Measurements from ENCODE around the gene CDCA7L. TPM values are rescaled to one million over a fixed set of nuclear protein-coding genes. Genes with fewer than 3 reads are reported as not detected.

The CDCA7L gene
- total RNA-seq, 1 experiment from 2014 or later: 59.9 TPM

GRCh38 chr7:21984042-21984441 lies 38.3 kb upstream of the CDCA7L start:
- no peak overlapping the region for H3K4me2 ChIP-seq (ENCODE audit: low read length)
- H4K20me1 ChIP-seq (ENCODE audit: low read length): no peaks in the 10 kb centered on the region
- BruUV-seq (replicated peaks): no TSS peak
- ChIA-PET CTCF (no interaction called here), POLR2A (ENCODE audit: unreplicated experiment) (no interaction called here)
- H3K9ac ChIP-seq (ENCODE audit: low read length): no peak overlapping the region
- no peak for TF ChIP-seq EZH2 (IDR thresholded peaks at IDR 0.05; ENCODE audit: low read length, unreplicated experiment)
- TF ChIP-seq EZH2phosphoT487 (IDR thresholded peaks at IDR 0.05; ENCODE audit: borderline replicate concordance, low read length): no peak
- TF ChIP-seq CTCF (conservative IDR thresholded peaks at IDR 0.05; ENCODE audit: low read depth, low read length): no peak
- no peaks in the 10 kb centered on the region for H3F3A ChIP-seq (ENCODE audit: low read length, unreplicated experiment)
- no peaks in the 10 kb centered on the region for H3K9me2 ChIP-seq (replicated peaks; ENCODE audit: low read length)
- H3K4me3 ChIP-seq (ENCODE audit: low read length): no peak overlapping the region
- DNase-seq (no peak), ATAC-seq (peak; percentile 42)
- no peak overlapping the region for H2AFZ ChIP-seq (ENCODE audit: low read length)
- intact Hi-C loops (cut with micrococcal nuclease): no loop called here
- H3K27ac ChIP-seq (ENCODE audit: low read length): no peak overlapping the region
- H3K4me1 ChIP-seq (ENCODE audit: insufficient read depth, low read length): no peaks in the 10 kb centered on the region
- no peaks in the 10 kb centered on the region for H3K27me3 ChIP-seq (ENCODE audit: low read length)
- H3K79me2 ChIP-seq (ENCODE audit: low read length): no peaks in the 10 kb centered on the region
- H3K36me3 ChIP-seq (ENCODE audit: low read depth, low read length): no peaks in the 10 kb centered on the region
- no peaks in the 10 kb centered on the region for H3K9me3 ChIP-seq (ENCODE audit: low read length)

DNA sequence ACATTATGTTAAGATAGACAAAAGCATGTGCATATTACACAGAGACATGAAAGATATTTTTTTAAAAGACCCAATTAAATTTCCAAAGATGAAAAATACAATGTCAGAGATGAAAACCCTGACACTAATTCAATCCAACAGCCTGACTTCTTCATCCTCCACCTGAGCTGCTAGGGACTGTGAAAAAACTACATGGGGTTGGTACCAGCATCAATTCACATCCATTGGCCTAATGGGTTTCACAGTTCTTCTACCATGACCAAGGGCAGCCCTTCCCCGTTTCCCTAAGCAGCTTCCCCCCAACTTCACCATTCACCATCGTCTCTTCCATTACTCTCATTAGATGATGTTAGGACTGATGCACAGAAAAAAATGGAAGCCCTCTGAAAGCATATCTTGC lies 37.4 kb upstream of the CDCA7L start:
- POLR2A ChIA-PET (ENCODE audit: unreplicated experiment): no interaction called here
- BruUV-seq (replicated peaks): no TSS peak

DNA sequence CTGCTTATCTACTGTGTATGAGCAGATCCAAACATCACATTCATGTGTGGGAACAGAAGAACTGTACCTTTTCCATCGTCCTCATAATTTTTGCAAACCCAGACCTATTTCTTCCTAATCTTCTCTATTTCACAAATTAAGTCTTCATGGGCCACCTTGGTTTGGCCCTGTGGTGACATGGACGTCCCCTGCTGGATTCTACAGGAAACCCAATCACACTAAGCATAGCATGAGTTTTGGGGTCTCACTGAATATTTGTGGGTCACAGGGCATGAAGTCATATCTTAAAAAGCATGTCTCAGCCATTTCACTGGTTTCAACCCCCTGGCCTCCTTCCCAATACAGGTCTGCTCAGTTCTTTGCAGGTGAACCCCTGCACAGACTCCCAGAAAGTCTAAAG lies 35.8 kb upstream of the CDCA7L start:
- Histone ChIP-seq H3K79me2 (ENCODE audit: low read length) (no peaks in the 10 kb centered on the region), H3F3A (ENCODE audit: low read length, unreplicated experiment) (no peaks in the 10 kb centered on the region), H3K9me3 (ENCODE audit: low read length) (no peaks in the 10 kb centered on the region), H3K36me3 (ENCODE audit: low read depth, low read length) (no peaks in the 10 kb centered on the region), H3K9me2 (replicated peaks; ENCODE audit: low read length) (no peaks in the 10 kb centered on the region), H3K4me1 (ENCODE audit: insufficient read depth, low read length) (no peaks in the 10 kb centered on the region), H3K4me2 (ENCODE audit: low read length) (no peak overlapping the region), H2AFZ (ENCODE audit: low read length) (no peak overlapping the region), H3K9ac (ENCODE audit: low read length) (no peak overlapping the region), H3K4me3 (ENCODE audit: low read length) (no peak overlapping the region), H3K27ac (ENCODE audit: low read length) (no peak overlapping the region), H3K27me3 (ENCODE audit: low read length) (no peaks in the 10 kb centered on the region), H4K20me1 (ENCODE audit: low read length) (no peaks in the 10 kb centered on the region)
- POLR2A ChIA-PET (ENCODE audit: unreplicated experiment): no interaction called here
- no peak for DNase-seq
- no TSS peak for BruUV-seq (replicated peaks)
- intact Hi-C loops (cut with micrococcal nuclease): no loop called here
- TF ChIP-seq CTCF (conservative IDR thresholded peaks at IDR 0.05; ENCODE audit: low read depth, low read length): no peak
- TF ChIP-seq EZH2 (IDR thresholded peaks at IDR 0.05; ENCODE audit: low read length, unreplicated experiment): no peak
- TF ChIP-seq EZH2phosphoT487 (IDR thresholded peaks at IDR 0.05; ENCODE audit: borderline replicate concordance, low read length): no peak
- CTCF ChIA-PET: no interaction called here
- ATAC-seq: no peak

More for the DNA sequence above, 37.4 kb upstream of the CDCA7L start:
- intact Hi-C loops (cut with micrococcal nuclease): no loop called here
- Histone ChIP-seq H3F3A (ENCODE audit: low read length, unreplicated experiment) (no peaks in the 10 kb centered on the region), H3K36me3 (ENCODE audit: low read depth, low read length) (no peaks in the 10 kb centered on the region), H3K9ac (ENCODE audit: low read length) (no peak overlapping the region), H3K27me3 (ENCODE audit: low read length) (no peaks in the 10 kb centered on the region), H4K20me1 (ENCODE audit: low read length) (no peaks in the 10 kb centered on the region), H3K4me3 (ENCODE audit: low read length) (no peak overlapping the region), H3K4me1 (ENCODE audit: insufficient read depth, low read length) (no peaks in the 10 kb centered on the region), H3K79me2 (ENCODE audit: low read length) (no peaks in the 10 kb centered on the region), H3K9me3 (ENCODE audit: low read length) (no peaks in the 10 kb centered on the region), H3K4me2 (ENCODE audit: low read length) (no peak overlapping the region), H3K27ac (ENCODE audit: low read length) (no peak overlapping the region), H2AFZ (ENCODE audit: low read length) (no peak overlapping the region), H3K9me2 (replicated peaks; ENCODE audit: low read length) (no peaks in the 10 kb centered on the region)
- no peak for ATAC-seq
- CTCF ChIA-PET: no interaction called here
- no peak for TF ChIP-seq CTCF (conservative IDR thresholded peaks at IDR 0.05; ENCODE audit: low read depth, low read length)
- no peak for TF ChIP-seq EZH2phosphoT487 (IDR thresholded peaks at IDR 0.05; ENCODE audit: borderline replicate concordance, low read length)
- no peak for TF ChIP-seq EZH2 (IDR thresholded peaks at IDR 0.05; ENCODE audit: low read length, unreplicated experiment)
- no peak for DNase-seq

All from PC-3 (cell line).